GM23248 (cell line): Measurements from ENCODE around the gene CDC42EP5.

ENCODE experiments used
- EZH2 ChIP-seq: fragments of 200-600 bp; sonication (generic); IDR thresholded peaks from 2 replicates; pipeline ENCODE4 v1.6.1; 2018; ENCODE audit warnings: antibody characterized with exemption, mild to moderate bottlenecking; ENCODE audit not compliant: insufficient read depth, poor library complexity, severe bottlenecking
- EZH2phosphoT487 ChIP-seq: fragments of 200-600 bp; sonication (generic); IDR thresholded peaks from 2 replicates; pipeline ENCODE4 v1.6.1; 2018; ENCODE audit warnings: antibody characterized with exemption, moderate library complexity, mild to moderate bottlenecking, low read depth; ENCODE audit not compliant: insufficient read depth

DNA sequence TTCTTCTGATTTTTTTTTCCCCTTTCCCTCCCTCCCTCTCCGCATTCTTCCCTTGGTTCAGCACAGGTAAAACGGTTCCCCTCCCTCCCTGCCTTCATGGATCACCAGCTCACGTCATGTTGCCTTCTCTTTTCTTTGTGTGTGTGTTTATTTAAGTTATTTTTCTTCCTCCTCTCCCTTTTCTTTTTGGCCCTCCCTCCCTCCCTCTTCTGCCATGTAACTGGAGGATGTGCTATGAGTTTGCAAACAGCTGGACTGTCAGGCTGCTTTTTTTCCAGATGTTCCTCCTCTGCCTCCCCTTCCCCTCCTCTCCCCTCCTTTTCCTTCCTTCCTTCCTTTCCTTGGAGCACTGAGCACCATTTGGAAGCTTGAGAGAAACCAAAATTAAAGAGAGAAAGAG lies 11.5 kb downstream of the CDC42EP5 start:
- TF ChIP-seq EZH2 (no peak), EZH2phosphoT487 (no peak)
